Esophagus muscularis mucosa (tissue), 4 donors: ENCODE measurements around the gene PEPD. TPM values are rescaled to one million over a fixed set of nuclear protein-coding genes. Genes with fewer than 3 reads are reported as not detected.

Experiments
- DNase-seq: peaks from one replicate; pipeline ENCODE4 v3.0.0-alpha.2; 2017; ENCODE audit errors: extremely low spot score
- H3K27ac ChIP-seq, 4 donors: fragments of 200-600 bp; sonication (generic); replicated peaks in 1 of 4; 1 replicate in 3 of 4; 2 replicates in 1 of 4; pipeline ENCODE4 v1.5.1; 2016 to 2019; ENCODE audit warnings: mild to moderate bottlenecking in 1 of 4
- H3K27me3 ChIP-seq, 4 donors: fragments of 200-600 bp; sonication (generic); one replicate each; pipeline versions ENCODE4 v1.5.1 to v1.6.0; 2016 to 2019
- H3K36me3 ChIP-seq, 4 donors: fragments of 200-600 bp; sonication (generic); one replicate each; pipeline ENCODE4 v1.5.1; 2016 to 2019
- H3K4me1 ChIP-seq, 4 donors: fragments of 200-600 bp; sonication (generic); one replicate each; pipeline ENCODE4 v1.5.1; 2016 to 2019
- H3K4me3 ChIP-seq, 4 donors: fragments of 200-600 bp; sonication (generic); 1 replicate in 2 of 4; 2 replicates in 2 of 4; pipeline ENCODE4 v1.5.1; 2016 to 2019; ENCODE audit warnings: mild to moderate bottlenecking in 4 of 4, moderate library complexity in 1 of 4
- H3K9me3 ChIP-seq, 4 donors: fragments of 200-600 bp; sonication (generic); 1 replicate in 3 of 4; 2 replicates in 1 of 4; pipeline ENCODE4 v1.5.1; 2016 to 2019
- CTCF ChIP-seq, 3 experiments: fragments of 200-600 bp in 2 of 3; fragments of 450-650 bp in 1 of 3; sonication (generic) in 2 of 3; IDR thresholded peaks; one replicate each; pipeline ENCODE4 v1.5.1; 2017 to 2019; ENCODE audit warnings: antibody characterized with exemption in 3 of 3, mild to moderate bottlenecking in 2 of 3, moderate library complexity in 1 of 3
- EP300 ChIP-seq: sonication (generic); formaldehyde crosslinking; IDR thresholded peaks from one replicate; pipeline ENCODE4 v1.6.1; 2017; ENCODE audit warnings: antibody characterized with exemption
- POLR2A ChIP-seq: fragments of 450-650 bp; IDR thresholded peaks from one replicate; pipeline ENCODE4 v1.6.1; 2017; ENCODE audit warnings: antibody characterized with exemption, moderate library complexity, mild to moderate bottlenecking, low read depth
- POLR2AphosphoS5 ChIP-seq, 2 donors: sonication (generic); formaldehyde crosslinking; IDR thresholded peaks; one replicate each; pipeline ENCODE4 v1.6.1; 2017; ENCODE audit warnings: antibody characterized with exemption in 2 of 2
- WGBS: methylation state at CpG from one replicate; pipeline ENCODE4 v1.1.5; 2018; 5-methylcytosine and 5-hydroxymethylcytosine counted together
- intact Hi-C: fragments of 100-400 bp; cut with DNase I; formaldehyde crosslinking; loops from one replicate; pipeline ENCODE4 v1.15.1; 2023
- total RNA-seq, 4 donors: library from RNA; depleted of rRNA; stranded (reverse); fragments of >200 nt; gene quantifications; one replicate each; pipeline versions ENCODE4 v1.1.0 to v1.2.1, GENCODE V29; 2016

PEPD gene
- total RNA-seq, 4 donors from 2014 or later: 59.8 to 90.9 (median 73.0) TPM

GRCh38 chr19:33390908-33391630 is 130.5 kb downstream of the PEPD start:
- H3K36me3 ChIP-seq: peaks cover 9 to 28% (median 20%) of the 10 kb centered on the region in 4 donors
- H3K27me3 ChIP-seq: no peaks in the 10 kb centered on the region
- no peak for DNase-seq
- 89% methylated on average over 6 of the region's 24 CpGs for WGBS
- TF ChIP-seq POLR2A: no peak
- no peak for TF ChIP-seq POLR2AphosphoS5 (IDR thresholded peaks at IDR 0.05)
- no peak for TF ChIP-seq EP300
- TF ChIP-seq CTCF (IDR thresholded peaks at IDR 0.05): no peak
- H3K9me3 ChIP-seq: no peaks in the 10 kb centered on the region
- peak overlapping the region in 2 of 4 donors; percentile 59 to 63 for H3K27ac ChIP-seq
- peaks cover 82 to 87% (median 84%) of the 10 kb centered on the region in 4 donors for H3K4me1 ChIP-seq
- no peak overlapping the region for H3K4me3 ChIP-seq
- intact Hi-C loops: no loop called here

GRCh38 chr19:33390101-33390907 is 131.3 kb downstream of the PEPD start:
- no peaks in the 10 kb centered on the region for H3K27me3 ChIP-seq
- H3K9me3 ChIP-seq: no peaks in the 10 kb centered on the region
- peak overlapping the region; percentile 58 to 81 (median 70) for H3K27ac ChIP-seq
- DNase-seq: no peak
- H3K36me3 ChIP-seq: peaks cover 12 to 34% (median 25%) of the 10 kb centered on the region in 4 donors
- no peak overlapping the region for H3K4me3 ChIP-seq
- intact Hi-C loops: no loop called here
- WGBS: 35% methylated on average over 12 of the region's 19 CpGs
- TF ChIP-seq POLR2A (no peak), POLR2AphosphoS5 (IDR thresholded peaks at IDR 0.05) (peak; percentile 25 to 45), CTCF (IDR thresholded peaks at IDR 0.05) (no peak), EP300 (no peak)
- peaks cover 75 to 80% (median 78%) of the 10 kb centered on the region in 4 donors for H3K4me1 ChIP-seq

- H3K4me3 ChIP-seq: peak overlapping the region in 1 of 4 donors; percentile 1
- H3K9me3 ChIP-seq: no peaks in the 10 kb centered on the region
- intact Hi-C loops: no loop called here
- peak overlapping the region; percentile 58 to 81 (median 70) for H3K27ac ChIP-seq
- H3K4me1 ChIP-seq: peaks cover 68 to 73% (median 70%) of the 10 kb centered on the region in 4 donors
- H3K36me3 ChIP-seq: peaks cover 12 to 34% (median 25%) of the 10 kb centered on the region in 4 donors
- no peaks in the 10 kb centered on the region for H3K27me3 ChIP-seq
- 53% methylated on average over 21 of the region's 22 CpGs for WGBS
- no peak for DNase-seq
- TF ChIP-seq EP300: no peak
- no peak for TF ChIP-seq POLR2A
- TF ChIP-seq POLR2AphosphoS5 (IDR thresholded peaks at IDR 0.05): no peak
- no peak for TF ChIP-seq CTCF (IDR thresholded peaks at IDR 0.05)
Measured at GRCh38 chr19:33389421-33390100, 132.0 kb downstream of the PEPD start.

- H3K36me3 ChIP-seq: peaks cover 12 to 35% (median 25%) of the 10 kb centered on the region in 4 donors
- H3K4me3 ChIP-seq: peak overlapping the region in 1 of 4 donors; percentile 1
- no peak for TF ChIP-seq EP300
- TF ChIP-seq CTCF (IDR thresholded peaks at IDR 0.05): no peak
- TF ChIP-seq POLR2A: no peak
- TF ChIP-seq POLR2AphosphoS5 (IDR thresholded peaks at IDR 0.05): no peak
- WGBS: 86% methylated on average over 16 of the region's 28 CpGs
- no peaks in the 10 kb centered on the region for H3K27me3 ChIP-seq
- H3K9me3 ChIP-seq: no peaks in the 10 kb centered on the region
- intact Hi-C loops: no loop called here
- DNase-seq: no peak
- H3K27ac ChIP-seq: peak overlapping the region; percentile 58 to 81 (median 70)
- peaks cover 61 to 66% (median 63%) of the 10 kb centered on the region in 4 donors for H3K4me1 ChIP-seq
Measured at GRCh38 chr19:33388725-33389420, 132.7 kb downstream of the PEPD start.
